Activated B cell treated with CpG ODN at 0.5 μM for 24 hours (primary cell): ENCODE results near the gene PIK3R6. TPM values are rescaled to one million over a fixed set of nuclear protein-coding genes. Genes with fewer than 3 reads are reported as not detected.

ENCODE experiments used
- ATAC-seq: fragments of 200-7000 bp; cut with Tn5 transposase; one replicate; pipeline ENCODE4 v1.10.0; 2021; ENCODE audit warnings: low read depth, mild to moderate bottlenecking, moderate library complexity
- CTCF ChIA-PET: fragments of 350-600 bp; sonication (Branson Sonifier 250); formaldehyde crosslinking; loops from one replicate; lab custom pipeline; 2021; ENCODE audit warnings: antibody characterized with exemption; lab: Charles Lee
- POLR2A ChIA-PET: fragments of 350-600 bp; sonication (Branson Sonifier 250); formaldehyde crosslinking; loops from one replicate; lab custom pipeline; 2021; ENCODE audit warnings: antibody characterized with exemption; lab: Charles Lee
- DNase-seq: peaks from one replicate; pipeline ENCODE4 v3.0.0; 2022
- H3K27ac Mint-ChIP-seq: one replicate; pipeline ENCODE4 v1.8.0; 2020; ENCODE audit warnings: mixed read lengths
- H3K27me3 Mint-ChIP-seq: one replicate; pipeline ENCODE4 v1.8.0; 2021; ENCODE audit warnings: mixed read lengths
- H3K36me3 Mint-ChIP-seq: one replicate; pipeline ENCODE4 v1.8.0; 2021; ENCODE audit warnings: low read depth, mixed read lengths
- H3K4me1 Mint-ChIP-seq: one replicate; pipeline ENCODE4 v1.8.0; 2021; ENCODE audit warnings: mixed read lengths
- H3K4me3 Mint-ChIP-seq: one replicate; pipeline ENCODE4 v1.8.0; 2020; ENCODE audit warnings: mild to moderate bottlenecking, mixed read lengths
- H3K9me3 Mint-ChIP-seq: one replicate; pipeline ENCODE4 v1.8.0; 2020; ENCODE audit warnings: mixed read lengths
- CTCF ChIP-seq: fragments of 200-600 bp; IDR thresholded peaks from one replicate; pipeline ENCODE4 v1.8.0; 2022; ENCODE audit warnings: antibody characterized with exemption, mild to moderate bottlenecking
- intact Hi-C: fragments of 100-400 bp; cut with micrococcal nuclease; formaldehyde crosslinking; loops from one replicate; pipeline ENCODE4 v1.15.1; 2024
- total RNA-seq: library from RNA; stranded (reverse); gene quantifications from 2 replicates; pipeline ENCODE4 v1.2.3, GENCODE V29; 2022

Gene PIK3R6
- total RNA-seq, 1 donor from 2014 or later, result 0.91 TPM

- Mint-ChIP-seq H3K4me3 (no peak overlapping the region), H3K27ac (no peak overlapping the region), H3K9me3 (no peaks in the 10 kb centered on the region), H3K36me3 (no peaks in the 10 kb centered on the region), H3K4me1 (peaks cover 10% of the 10 kb centered on the region), H3K27me3 (peaks cover 10% of the 10 kb centered on the region)
- POLR2A ChIA-PET, result no interaction called here
- ATAC-seq (no peak), DNase-seq (no peak)
- intact Hi-C loops, result no loop called here
- CTCF ChIA-PET, result no interaction called here
- TF ChIP-seq CTCF, result no peak
These were observed 75.6 kb downstream of the PIK3R6 start for GRCh38 chr17:8791910-8792270.

GRCh38 chr17:8791248-8791909 lies 76.1 kb downstream of the PIK3R6 start:
- H3K4me1 Mint-ChIP-seq, result peaks cover 10% of the 10 kb centered on the region
- no peak overlapping the region for H3K4me3 Mint-ChIP-seq
- no peak for TF ChIP-seq CTCF
- DNase-seq (no peak), ATAC-seq (no peak)
- ChIA-PET CTCF (no interaction called here), POLR2A (no interaction called here)
- no peaks in the 10 kb centered on the region for H3K36me3 Mint-ChIP-seq
- H3K27ac Mint-ChIP-seq, result no peak overlapping the region
- H3K27me3 Mint-ChIP-seq, result peaks cover 10% of the 10 kb centered on the region
- no peaks in the 10 kb centered on the region for H3K9me3 Mint-ChIP-seq
- intact Hi-C loops, result no loop called here

GRCh38 chr17:8789743-8790142 lies 77.7 kb downstream of the PIK3R6 start:
- POLR2A ChIA-PET, result no interaction called here
- CTCF ChIA-PET, result interaction anchor here (1.6 kb wide), 1 partner anchor 380 kb away, joined by 4 read pairs; no protein-coding TSS in a partner anchor
- ATAC-seq (no peak), DNase-seq (no peak)
- Mint-ChIP-seq H3K4me1 (peaks cover 10% of the 10 kb centered on the region), H3K27me3 (peaks cover 10% of the 10 kb centered on the region), H3K4me3 (no peak overlapping the region), H3K9me3 (no peaks in the 10 kb centered on the region), H3K36me3 (no peaks in the 10 kb centered on the region), H3K27ac (no peak overlapping the region)
- intact Hi-C loops, result no loop called here
- TF ChIP-seq CTCF, result no peak

- no peak for TF ChIP-seq CTCF
- no peak for DNase-seq
- Mint-ChIP-seq H3K9me3 (no peaks in the 10 kb centered on the region), H3K27ac (no peak overlapping the region), H3K27me3 (peaks cover 10% of the 10 kb centered on the region), H3K36me3 (no peaks in the 10 kb centered on the region), H3K4me3 (no peak overlapping the region), H3K4me1 (peaks cover 6% of the 10 kb centered on the region)
- CTCF ChIA-PET, result interaction anchor here (1.6 kb wide), 1 partner anchor 379 kb away, joined by 4 read pairs; no protein-coding TSS in a partner anchor
- POLR2A ChIA-PET, result no interaction called here
- no peak for ATAC-seq
- intact Hi-C loops, result no loop called here
These were observed 78.5 kb downstream of the PIK3R6 start for GRCh38 chr17:8788998-8789397.

- ATAC-seq (peak; percentile 56), DNase-seq (peak; percentile 59)
- TF ChIP-seq CTCF, result peak; percentile 36
- CTCF ChIA-PET, result interaction anchor here (0.7 to 2.7 kb wide), 18 partner anchors 8 to 725 kb away, joined by 3 to 24 read pairs (median 4); partner anchors contain the start of genes KRABD2 and PIK3R6
- H3K4me3 Mint-ChIP-seq, result no peak overlapping the region
- intact Hi-C loops, result loop anchor here (1.0 to 2.0 kb wide), 2 partner anchors 375 to 723 kb away; no protein-coding TSS in a partner anchor
- no peaks in the 10 kb centered on the region for H3K36me3 Mint-ChIP-seq
- peaks cover 2% of the 10 kb centered on the region for H3K4me1 Mint-ChIP-seq
- H3K27me3 Mint-ChIP-seq, result peaks cover 9% of the 10 kb centered on the region
- POLR2A ChIA-PET, result interaction anchor here (0.5 to 1.5 kb wide), 4 partner anchors 129 to 399 kb away, joined by 3 to 12 read pairs (median 3); no protein-coding TSS in a partner anchor
- no peak overlapping the region for H3K27ac Mint-ChIP-seq
- H3K9me3 Mint-ChIP-seq, result no peaks in the 10 kb centered on the region
These were observed 81.7 kb downstream of the PIK3R6 start for GRCh38 chr17:8785547-8786413.
